ENCODE results near the gene NARS2.
"Not testable (repeated sequence)": the region's sequence is repeated elsewhere in the genome, so short reads cannot be mapped to it uniquely, and the experiment has no call there.

DNA sequence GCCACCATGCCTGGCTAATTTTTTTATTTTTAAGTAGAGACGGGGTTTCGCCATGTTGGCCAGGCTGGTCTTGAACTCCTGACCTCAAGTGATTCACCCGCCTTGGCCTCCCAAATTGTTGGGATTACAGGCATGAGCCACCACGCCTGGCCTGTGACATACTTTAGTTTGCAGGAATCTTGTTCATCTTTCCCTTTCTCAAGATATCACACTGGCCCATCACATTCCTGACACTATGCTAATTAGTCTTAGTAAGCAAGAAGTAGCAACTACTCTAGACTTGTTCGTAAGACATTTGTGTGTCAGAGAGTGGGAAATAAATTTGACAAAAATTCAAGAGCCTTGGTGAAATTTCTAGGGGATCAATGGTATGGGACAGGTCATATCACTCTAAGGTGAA, 34.7 kb upstream of the NARS2 start:
- not testable (repeated sequence) for TF ChIP-seq POLR2A (IDR thresholded peaks at IDR 0.05; ENCODE audit: low read length); GATA1 (IDR thresholded peaks at IDR 0.05; ENCODE audit: low read depth, low read length)
